ENCODE data around the gene AKR1C3.

The AKR1C3 gene

DNA sequence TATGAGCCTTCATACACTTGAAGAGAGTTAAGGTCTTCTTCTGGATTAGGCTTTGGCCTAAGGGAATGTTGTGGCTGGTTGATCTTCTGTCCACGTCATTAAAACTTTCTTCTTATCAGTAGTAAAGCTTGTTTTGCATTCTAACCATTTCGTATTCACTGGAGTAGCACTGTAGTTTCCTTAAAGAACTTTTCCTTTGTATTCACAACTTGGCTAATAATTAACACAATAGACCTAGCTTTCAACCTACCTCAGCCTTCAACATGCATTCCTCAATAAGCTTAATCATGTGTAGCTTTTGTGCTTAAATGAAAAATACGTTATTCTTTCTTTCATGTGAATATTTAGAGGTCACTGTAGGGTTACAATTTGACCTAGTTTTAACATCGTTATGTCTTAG lies 48.0 kb downstream of the AKR1C3 start:
- DNase-seq, result no peak

DNA sequence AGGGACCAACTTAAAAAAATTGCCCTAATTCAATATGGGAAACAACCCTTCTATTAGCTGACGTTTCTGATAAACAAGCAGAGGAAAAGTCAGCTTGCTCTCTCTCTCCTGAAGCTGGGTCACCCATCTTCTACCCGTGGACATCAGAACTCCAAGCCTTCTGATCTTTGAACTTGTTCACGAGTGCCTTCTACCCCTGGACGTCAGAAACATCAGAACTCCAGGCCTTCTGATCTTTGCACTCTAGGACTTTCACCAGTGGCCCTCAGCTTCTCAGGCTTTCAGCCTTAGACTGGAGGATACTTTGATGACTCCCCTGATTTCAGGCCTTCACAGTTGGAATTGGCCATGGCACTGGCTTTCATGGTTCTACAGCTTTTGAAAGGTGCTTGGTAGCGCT lies 48.9 kb downstream of the AKR1C3 start:
- DNase-seq, result no peak

DNA sequence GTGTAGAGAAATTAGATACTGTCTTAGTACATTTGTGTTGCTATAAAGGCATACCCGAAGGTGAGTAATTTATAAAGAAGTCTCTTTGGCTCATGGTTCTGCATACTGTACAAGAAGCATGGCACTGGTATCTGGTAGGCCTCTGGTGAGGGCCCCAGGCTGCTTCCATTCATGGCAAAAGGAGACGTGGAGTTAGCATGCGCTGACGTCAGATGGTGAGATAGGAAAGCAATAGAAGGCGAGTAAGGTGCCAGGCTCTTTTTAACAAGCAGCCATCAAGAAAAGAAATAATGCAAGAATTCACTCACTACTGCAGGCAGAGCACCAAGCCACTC lies 52.7 kb downstream of the AKR1C3 start:
- no peak for DNase-seq

DNA sequence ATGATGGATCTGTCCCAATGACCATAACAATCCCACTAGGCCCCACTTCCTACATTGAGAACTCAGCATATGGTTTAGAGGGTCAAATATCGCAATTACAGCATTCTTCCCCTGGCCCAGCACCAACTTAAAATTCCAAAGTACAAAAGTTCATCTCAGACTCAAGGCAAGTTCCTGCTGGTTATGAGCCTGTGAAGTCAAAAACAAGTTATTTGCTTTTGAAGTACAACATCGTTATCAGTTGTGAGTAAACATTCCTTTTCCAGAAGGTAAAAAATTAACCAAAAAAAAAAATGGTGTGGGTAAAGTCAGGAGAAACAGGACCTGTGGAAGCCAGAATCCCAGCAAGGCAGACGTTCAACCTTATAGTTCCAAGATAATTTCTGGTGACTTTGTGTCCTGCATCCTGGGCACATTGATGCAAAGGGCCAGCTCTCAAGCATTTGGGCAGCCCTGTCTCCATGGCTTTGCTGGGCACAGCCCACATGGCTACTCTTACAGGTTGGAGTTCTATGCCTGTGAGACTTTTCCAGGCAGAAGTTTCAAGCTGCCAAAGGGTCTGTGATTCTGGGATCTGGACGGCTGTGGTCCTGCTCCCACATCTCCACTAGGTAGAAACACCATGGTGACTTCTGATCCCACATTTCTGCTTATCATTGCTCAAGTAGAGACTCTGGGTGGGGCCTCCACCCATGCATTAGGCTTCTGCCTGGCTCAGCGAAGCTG lies 53.2 kb downstream of the AKR1C3 start:
- no peak for DNase-seq

DNA sequence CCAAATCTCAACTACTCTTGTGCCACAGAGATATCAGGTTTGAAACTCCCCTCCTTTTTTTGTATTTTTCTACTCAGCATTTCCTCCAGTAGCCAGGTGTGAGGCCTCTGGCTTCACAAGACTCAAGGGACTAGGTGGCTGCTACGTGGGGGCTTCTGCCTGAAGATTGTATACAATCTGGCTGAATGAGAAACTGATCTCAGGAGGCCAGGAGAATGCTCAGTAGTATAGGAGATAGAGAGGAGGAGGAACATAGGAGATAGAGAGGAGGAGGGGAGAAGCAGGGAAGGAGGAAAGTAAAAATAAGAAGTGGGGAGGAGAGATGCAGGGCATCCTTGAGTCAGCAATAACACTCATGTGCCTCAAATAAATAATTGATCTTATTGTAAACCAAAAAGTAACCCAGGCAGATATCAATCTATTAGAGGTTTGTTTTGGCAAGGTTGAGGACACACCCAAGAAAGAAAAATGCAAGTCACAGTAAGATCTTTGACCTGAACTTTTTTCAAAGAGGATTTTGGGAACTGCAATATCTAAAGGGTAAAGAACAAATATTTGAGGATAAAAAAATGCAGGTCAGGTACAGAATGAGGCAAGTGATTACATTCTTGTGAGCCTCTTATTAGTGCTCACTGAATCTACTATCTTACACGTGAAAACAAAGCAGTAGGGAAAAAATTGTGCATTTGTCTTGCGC lies 53.9 kb downstream of the AKR1C3 start:
- no peak for DNase-seq

DNA sequence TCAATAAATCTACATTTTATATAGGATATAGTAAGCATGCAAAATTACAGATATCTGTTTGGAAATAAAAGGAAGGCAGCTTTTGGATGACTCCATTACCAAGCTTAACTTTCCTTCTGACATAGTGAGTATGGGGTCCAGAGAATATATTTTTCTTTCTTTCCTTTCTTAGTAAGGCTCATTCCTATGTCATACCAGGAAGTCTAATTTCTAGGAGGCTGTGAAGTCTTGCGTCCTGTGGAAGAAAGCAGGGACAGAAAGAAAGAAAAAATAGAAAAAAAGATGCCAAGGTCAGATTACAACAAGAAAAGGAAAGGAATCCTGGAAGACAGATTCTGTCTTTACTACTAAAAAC lies 54.4 kb downstream of the AKR1C3 start:
- DNase-seq, result no peak

DNA sequence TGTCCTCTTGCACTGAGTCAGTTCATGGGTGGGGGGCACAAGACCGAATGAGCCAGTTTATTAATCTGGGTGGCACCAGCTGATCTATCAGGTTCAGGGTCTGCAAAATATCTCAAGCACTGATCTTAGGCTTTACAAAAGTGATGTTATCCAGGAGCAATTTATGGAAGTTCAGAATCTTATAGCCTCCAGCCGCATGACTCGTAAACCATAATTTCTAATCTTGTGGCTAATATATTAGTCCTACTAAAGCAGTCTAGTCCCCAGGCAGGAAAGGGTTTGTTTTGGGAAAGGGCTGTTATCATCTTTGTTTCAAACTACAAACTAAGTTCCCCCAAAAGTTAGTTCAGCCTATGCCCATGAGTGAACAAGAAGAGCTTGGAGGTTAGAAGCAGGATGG lies 56.9 kb downstream of the AKR1C3 start:
- no peak for DNase-seq

DNA sequence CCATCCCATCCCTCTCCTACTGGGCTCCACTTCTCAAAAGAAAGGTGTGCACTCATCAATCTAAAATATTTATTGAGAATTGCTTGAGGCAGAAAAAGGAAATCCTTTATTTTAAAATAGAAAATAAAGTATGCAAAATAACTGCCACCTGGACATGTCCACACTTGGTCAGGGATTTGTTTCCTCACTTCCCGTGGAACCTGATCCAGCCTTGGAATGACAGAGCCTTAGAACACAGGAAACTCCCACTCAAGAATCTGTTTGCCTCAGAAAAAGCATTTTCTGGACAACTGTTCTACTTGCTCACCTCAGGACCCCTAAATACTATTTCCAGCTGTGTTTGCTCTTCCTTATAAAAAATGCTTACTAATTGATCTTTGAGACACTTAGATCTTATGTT lies 61.7 kb downstream of the AKR1C3 start:
- no peak for DNase-seq

All from NCI-H774 (cell line).